GM21360 (cell line): Measurements from ENCODE around the gene PPP1R13L.
"Not testable (repeated sequence)": the region's sequence is repeated elsewhere in the genome, so short reads cannot be mapped to it uniquely, and the experiment has no call there.

ENCODE experiments used
- ATAC-seq: cut with Tn5 transposase; IDR thresholded peaks from one replicate; pipeline ENCODE4 v1.9.1; 2021; ENCODE audit warnings: mild to moderate bottlenecking, moderate library complexity; ENCODE audit not compliant: unreplicated experiment

Gene PPP1R13L

GRCh38 chr19:45347570-45348366 lies 57.1 kb downstream of the PPP1R13L start:
- no peak for ATAC-seq

DNA sequence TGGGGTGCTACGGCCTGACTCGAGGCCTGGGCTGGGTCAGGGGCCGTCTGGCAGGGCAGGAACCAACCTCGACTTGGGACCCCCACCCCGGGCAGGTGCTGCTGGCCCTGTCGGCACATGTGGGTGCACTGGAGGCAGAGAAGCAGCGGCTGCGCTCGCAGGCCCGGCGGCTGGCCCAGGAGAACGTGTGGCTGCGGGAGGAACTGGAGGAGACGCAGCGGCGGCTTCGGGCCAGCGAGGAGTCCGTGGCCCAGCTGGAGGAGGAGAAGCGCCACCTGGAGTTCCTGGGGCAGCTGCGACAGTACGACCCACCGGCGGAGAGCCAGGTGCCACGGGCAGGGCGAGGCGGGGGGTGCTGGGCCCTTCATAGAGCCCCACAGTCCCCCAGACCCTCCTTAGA lies 58.4 kb downstream of the PPP1R13L start:
- ATAC-seq = no peak

DNA sequence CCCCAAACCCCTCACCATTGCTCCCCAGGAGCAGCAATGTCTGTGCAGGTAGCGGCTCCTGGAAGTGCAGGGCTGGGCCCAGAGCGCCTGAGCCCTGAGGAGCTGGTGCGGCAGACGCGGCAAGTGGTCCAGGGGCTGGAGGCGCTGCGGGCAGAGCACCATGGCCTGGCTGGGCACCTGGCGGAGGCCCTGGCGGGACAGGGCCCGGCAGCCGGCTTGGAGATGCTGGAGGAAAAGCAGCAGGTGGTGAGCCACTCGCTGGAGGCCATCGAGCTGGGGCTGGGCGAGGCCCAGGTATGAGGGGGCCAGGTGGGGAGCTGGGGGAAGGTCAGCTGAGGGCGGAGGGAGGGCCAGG lies 59.4 kb downstream of the PPP1R13L start:
- ATAC-seq = no peak

GRCh38 chr19:45344621-45345505 lies 60.0 kb downstream of the PPP1R13L start:
- no peak for ATAC-seq

DNA sequence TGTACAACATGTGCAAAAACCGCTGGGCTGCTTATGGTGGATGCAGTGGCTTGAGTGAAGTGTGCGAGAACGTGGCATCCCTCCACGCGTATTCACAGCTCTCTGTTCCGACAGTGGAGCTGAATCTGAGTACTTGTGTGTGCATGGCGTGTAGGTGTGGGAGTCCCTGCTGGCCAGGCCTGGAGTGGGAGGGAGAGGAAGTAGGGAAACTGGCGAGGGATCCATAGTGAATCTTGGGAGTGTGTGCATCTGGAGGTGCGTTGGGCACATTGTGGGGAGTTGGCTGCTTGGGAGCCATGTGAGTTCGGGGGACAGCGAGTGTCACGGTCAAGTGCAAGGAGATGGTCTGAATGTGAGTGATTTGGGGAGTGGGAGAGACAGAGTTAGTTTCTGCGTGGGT lies 62.0 kb downstream of the PPP1R13L start:
- no peak for ATAC-seq

DNA sequence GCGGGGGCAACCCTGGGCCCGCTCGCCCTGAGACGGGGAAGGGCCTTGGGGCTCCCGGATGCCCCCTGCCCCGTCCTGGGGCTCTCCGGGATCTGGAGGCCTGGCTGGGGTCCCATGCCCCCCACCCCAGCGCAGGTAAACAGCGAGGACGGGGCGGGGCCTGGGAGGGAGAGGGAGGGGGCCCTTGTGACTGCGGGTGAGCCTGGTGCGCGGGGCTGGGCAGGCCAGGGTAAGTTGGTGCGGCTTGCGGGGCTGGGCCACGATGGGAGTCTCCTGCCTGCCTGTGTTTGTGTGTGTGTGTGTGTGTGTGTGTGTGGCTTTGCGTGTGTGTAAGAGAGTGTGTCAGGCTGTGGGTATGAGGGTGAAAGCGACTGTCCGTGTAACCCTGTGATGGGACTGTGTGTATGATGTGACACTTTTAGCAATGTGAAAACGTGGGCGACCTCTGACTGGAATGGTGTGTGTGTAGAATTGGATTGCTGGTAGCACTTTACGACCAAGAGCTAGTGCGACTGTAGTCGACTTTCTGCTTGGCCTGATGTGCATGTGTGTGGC lies 63.9 kb downstream of the PPP1R13L start:
- no peak for ATAC-seq

DNA sequence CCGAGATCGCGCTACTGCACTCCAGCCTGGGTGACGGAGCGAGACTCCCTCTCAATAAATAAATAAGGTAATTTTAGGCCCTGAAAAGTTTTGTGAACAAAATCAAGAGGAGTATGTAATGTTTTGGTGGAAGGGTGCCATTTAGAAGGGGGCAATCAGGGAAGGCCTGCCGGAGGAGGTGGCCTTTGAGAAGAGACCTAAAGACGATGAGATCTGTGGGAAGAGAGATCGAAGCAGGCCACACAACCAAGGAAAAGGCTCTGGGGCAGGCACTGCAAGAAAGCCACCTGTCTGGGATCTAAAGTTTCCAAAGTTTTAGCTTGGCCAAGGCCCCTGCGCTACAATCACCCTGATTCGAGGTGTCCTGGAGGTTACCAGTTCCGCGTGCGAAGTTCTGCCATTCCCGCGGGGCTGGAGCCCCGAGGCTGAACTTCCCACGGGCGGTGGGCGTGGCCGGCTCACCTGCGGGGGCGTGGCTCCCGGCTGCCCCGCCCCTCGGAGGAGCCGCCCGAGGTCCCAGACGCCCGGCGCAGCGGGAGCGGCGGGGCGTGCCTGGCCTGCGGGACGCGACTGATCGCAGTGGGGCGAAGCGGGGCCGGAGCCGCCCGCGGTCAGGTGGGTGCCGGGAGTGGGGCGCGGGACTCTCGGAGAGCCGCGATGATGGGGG lies 64.5 kb downstream of the PPP1R13L start, which contains the start of gene KLC3:
KLC3 (plus strand) TSS at position 519 of the 667 bp plus-strand sequence. CDS start 4,792 bp downstream, outside the sequence.
- no peak for ATAC-seq

GRCh38 chr19:45339629-45340028 lies 65.2 kb downstream of the PPP1R13L start:
- ATAC-seq = no peak

DNA sequence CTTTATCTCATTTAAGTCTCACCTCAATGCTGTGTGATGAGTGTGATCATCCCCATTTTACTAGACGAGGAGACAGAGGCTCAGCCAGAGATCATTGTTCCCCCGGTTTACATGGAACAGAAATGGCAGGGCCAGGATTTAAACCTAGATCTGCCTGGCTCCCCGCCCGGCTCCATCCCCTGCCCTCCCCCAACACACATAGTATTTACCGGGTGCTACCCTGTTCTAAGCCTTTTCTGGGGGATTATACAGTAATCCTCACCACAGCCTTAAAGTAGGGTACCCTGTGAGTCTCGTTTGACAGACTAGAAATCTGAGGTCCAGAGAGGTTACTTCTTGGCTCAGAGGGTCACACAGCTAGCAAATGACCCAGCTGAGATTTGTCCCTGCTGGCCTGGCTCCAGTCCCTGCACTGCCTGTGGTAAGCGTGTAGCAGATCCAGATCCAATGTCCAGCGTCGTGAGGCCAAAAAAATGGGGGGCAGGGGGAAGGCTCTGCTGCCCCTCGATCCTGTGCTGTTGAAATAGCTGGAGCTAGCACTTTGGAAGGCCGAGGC lies 68.1 kb downstream of the PPP1R13L start:
- no peak for ATAC-seq

DNA sequence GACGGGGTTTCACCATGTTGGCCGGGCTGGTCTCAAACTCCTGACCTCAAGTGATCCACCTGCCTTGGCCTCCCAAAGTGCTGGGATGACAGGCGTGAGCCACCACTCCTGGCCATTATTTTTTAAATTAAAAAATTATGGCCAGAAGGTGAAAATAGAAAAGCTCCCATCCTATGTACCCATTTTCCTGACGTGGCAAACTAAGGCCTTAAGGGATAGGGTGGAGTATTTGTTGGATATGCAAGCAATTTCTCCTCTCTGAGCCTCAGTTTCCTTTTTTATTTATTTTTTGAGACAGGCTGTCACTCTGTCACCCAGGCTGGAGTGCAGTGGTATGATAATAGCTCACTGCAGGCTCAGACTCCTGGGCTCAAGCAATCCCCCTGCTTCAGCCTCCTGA lies 70.0 kb downstream of the PPP1R13L start:
- ATAC-seq = not testable (repeated sequence)

DNA sequence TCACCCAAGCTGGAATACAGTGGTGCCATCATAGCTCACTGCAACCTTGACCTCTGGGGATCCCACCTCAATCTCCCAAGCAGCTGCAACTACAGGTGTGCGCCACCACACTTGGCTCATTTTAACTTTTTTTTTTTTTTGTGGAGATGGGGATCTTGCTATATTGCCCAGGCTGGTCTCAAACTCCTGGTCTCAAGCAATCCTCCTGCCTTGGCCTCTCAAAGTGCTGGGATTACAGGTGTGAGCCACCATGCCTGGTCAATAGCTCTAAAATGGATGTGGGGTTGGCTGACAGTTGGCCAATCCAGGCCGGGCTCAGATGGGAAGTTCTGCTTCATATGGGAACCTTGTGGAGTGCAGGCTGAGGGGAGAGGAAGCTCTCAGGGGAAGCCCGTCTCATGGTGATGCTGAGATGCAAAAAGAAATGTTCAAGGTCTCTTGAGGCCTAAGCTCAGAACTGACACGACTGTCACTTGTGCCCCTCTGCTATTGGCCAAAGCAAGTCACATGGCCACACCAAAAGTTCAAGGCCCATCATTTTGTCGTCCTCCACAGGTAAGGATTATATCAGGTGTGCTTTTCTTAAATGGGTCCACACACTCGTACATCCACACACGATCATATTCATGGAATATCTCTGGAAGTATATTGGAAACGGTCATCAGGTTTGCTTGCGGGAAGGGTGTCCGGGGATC lies 71.1 kb downstream of the PPP1R13L start:
- no peak for ATAC-seq

DNA sequence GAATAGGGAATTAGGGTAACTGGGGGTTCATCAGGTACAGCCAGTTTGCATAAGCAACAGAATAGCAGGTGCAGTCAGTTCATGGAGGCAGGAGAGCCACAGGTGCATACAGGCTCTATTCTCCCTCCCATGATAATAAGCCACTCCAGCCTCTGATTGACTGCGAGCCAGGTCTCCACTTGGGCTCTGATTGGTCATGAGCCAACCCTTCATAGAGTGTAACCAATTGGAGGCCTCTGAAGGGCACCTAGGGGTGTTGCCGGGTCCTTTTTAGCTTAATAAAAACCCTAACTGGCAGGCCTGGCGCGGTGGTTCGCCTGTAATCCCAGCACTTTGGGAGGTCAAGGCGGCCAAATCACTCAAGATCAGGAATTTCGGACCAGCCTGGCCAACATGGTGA lies 73.5 kb downstream of the PPP1R13L start:
- ATAC-seq = no peak
